H1 (cell line): ENCODE results near the gene GLP1R. TPM values are rescaled to one million over a fixed set of nuclear protein-coding genes. Genes with fewer than 3 reads are reported as not detected.

Source experiments
- CTCF ChIA-PET: fragments of 300-600 bp; sonication (Branson Sonifier 250); formaldehyde crosslinking; loops from one replicate; lab custom pipeline; 2021; ENCODE audit not compliant: partially characterized antibody; lab: Charles Lee
- POLR2A ChIA-PET: fragments of 300-600 bp; sonication (Branson Sonifier 250); formaldehyde crosslinking; loops from one replicate; lab custom pipeline; 2021; ENCODE audit warnings: inconsistent platforms; ENCODE audit not compliant: partially characterized antibody; lab: Charles Lee
- DNase-seq, 2 experiments: peaks; one replicate each; pipeline versions ENCODE4 v3.0.0 to v3.0.0-alpha.2; 2010 to 2022; ENCODE audit warnings: low spot score in 2 of 2, low read depth in 1 of 2, mixed read lengths in 1 of 2
- FAIRE-seq: peaks from 2 replicates; lab custom pipeline; 2011; peaks lifted over from hg19 to GRCh38; lab: Jason Lieb, UNC
- H2AFZ ChIP-seq: 2 replicates; pipeline ENCODE4 v1.8.1; 2012; ENCODE audit warnings: low read length, inconsistent platforms
- H2AK5ac ChIP-seq: 2 replicates; pipeline ENCODE4 v1.6.1; 2013; ENCODE audit warnings: low read depth, low read length
- H2BK120ac ChIP-seq: replicated peaks from 2 replicates; pipeline ENCODE3; 2013; ENCODE audit warnings: low read depth, low read length, inconsistent platforms
- H2BK12ac ChIP-seq: 2 replicates; pipeline ENCODE4 v1.6.1; 2013; ENCODE audit warnings: low read depth, low read length
- H2BK15ac ChIP-seq: 2 replicates; pipeline ENCODE4 v1.6.1; 2013; ENCODE audit warnings: low read length
- H2BK20ac ChIP-seq: 2 replicates; pipeline ENCODE4 v1.6.1; 2013; ENCODE audit warnings: low read length
- H2BK5ac ChIP-seq: 2 replicates; pipeline ENCODE4 v1.6.1; 2013; ENCODE audit warnings: low read depth, low read length
- H3K14ac ChIP-seq: 2 replicates; pipeline ENCODE4 v1.6.1; 2013; ENCODE audit warnings: inconsistent platforms; ENCODE audit not compliant: insufficient read length
- H3K18ac ChIP-seq: 2 replicates; pipeline ENCODE4 v1.6.1; 2013; ENCODE audit warnings: low read length; ENCODE audit errors: extremely low read depth
- H3K23ac ChIP-seq: 2 replicates; pipeline ENCODE4 v1.6.1; 2013; ENCODE audit warnings: inconsistent platforms; ENCODE audit not compliant: insufficient read length
- H3K23me2 ChIP-seq: 2 replicates; pipeline ENCODE4 v1.6.1; 2013; ENCODE audit warnings: low read depth, low read length
- H3K27ac ChIP-seq: 2 replicates; pipeline ENCODE4 v1.6.1; 2011; ENCODE audit warnings: low read depth, low read length, inconsistent platforms
- H3K27me3 ChIP-seq, 4 experiments: replicated peaks in 1 of 4; 1 replicate in 1 of 4; 2 replicates in 3 of 4; pipeline versions ENCODE4 v1.6.1 to v1.8.1; 2011 to 2013; ENCODE audit warnings: low read length in 3 of 4, mild to moderate bottlenecking in 3 of 4, inconsistent platforms in 2 of 4, mixed read lengths in 2 of 4, moderate library complexity in 1 of 4; ENCODE audit not compliant: control insufficient read depth in 3 of 4, insufficient read depth in 3 of 4; ENCODE audit errors: extremely low read depth in 1 of 4
- H3K36me3 ChIP-seq, 4 experiments: 2 replicates each; pipeline versions ENCODE4 v1.6.1 to v1.8.1; 2011 to 2013; ENCODE audit warnings: mild to moderate bottlenecking in 4 of 4, low read length in 3 of 4, moderate library complexity in 2 of 4, control low read depth in 1 of 4, inconsistent platforms in 1 of 4; ENCODE audit not compliant: insufficient read depth in 4 of 4, control insufficient read depth in 2 of 4
- H3K4ac ChIP-seq: replicated peaks from 2 replicates; pipeline ENCODE3; 2013; ENCODE audit warnings: low read length, low read depth, mixed read lengths, inconsistent platforms; ENCODE audit not compliant: insufficient read length
- H3K4me1 ChIP-seq, 4 experiments: replicated peaks in 1 of 4; 1 replicate in 1 of 4; 2 replicates in 3 of 4; pipeline versions ENCODE4 v1.6.1 to v1.8.1; 2011 to 2013; ENCODE audit warnings: low read length in 3 of 4, inconsistent platforms in 2 of 4, mixed read lengths in 1 of 4; ENCODE audit not compliant: insufficient read depth in 4 of 4, control insufficient read depth in 3 of 4
- H3K4me2 ChIP-seq, 2 experiments: 2 replicates each; pipeline versions ENCODE4 v1.6.1 to v1.8.1; 2011 to 2013; ENCODE audit warnings: low read depth in 2 of 2, low read length in 2 of 2, control low read depth in 1 of 2, inconsistent platforms in 1 of 2, mild to moderate bottlenecking in 1 of 2; ENCODE audit not compliant: insufficient read depth in 1 of 2
- H3K4me3 ChIP-seq, 4 experiments: fragments of 200-600, 300-600 bp in 1 of 4; sonication (generic), shearing (Covaris generic), sonication (Bioruptor Twin) in 1 of 4; 2 replicates each; pipeline versions ENCODE4 v1.5.1 to v1.8.1; 2011 to 2016; ENCODE audit warnings: low read length in 4 of 4, low read depth in 3 of 4, control low read depth in 2 of 4, inconsistent platforms in 2 of 4, mild to moderate bottlenecking in 2 of 4, mixed read lengths in 1 of 4, moderate library complexity in 1 of 4; ENCODE audit not compliant: insufficient read depth in 2 of 4; ENCODE audit errors: extremely low read depth in 1 of 4
- H3K56ac ChIP-seq: replicated peaks from 2 replicates; pipeline ENCODE3; 2013; ENCODE audit warnings: low read depth, mild to moderate bottlenecking, mixed read lengths, low read length, inconsistent platforms; ENCODE audit not compliant: insufficient read length
- H3K79me1 ChIP-seq: 2 replicates; pipeline ENCODE4 v1.6.1; 2013; ENCODE audit warnings: low read depth, low read length, control low read depth
- H3K79me2 ChIP-seq, 2 experiments: 2 replicates each; pipeline versions ENCODE4 v1.6.1 to v1.8.1; 2012 to 2013; ENCODE audit warnings: low read length in 2 of 2, mild to moderate bottlenecking in 2 of 2, inconsistent platforms in 1 of 2; ENCODE audit not compliant: insufficient read depth in 2 of 2, control insufficient read depth in 1 of 2
- H3K9ac ChIP-seq, 4 experiments: replicated peaks in 1 of 4; 1 replicate in 1 of 4; 2 replicates in 3 of 4; pipeline versions ENCODE4 v1.6.1 to v1.8.1; 2011 to 2013; ENCODE audit warnings: low read depth in 3 of 4, low read length in 3 of 4, control low read depth in 2 of 4, mild to moderate bottlenecking in 2 of 4, moderate library complexity in 2 of 4, inconsistent platforms in 1 of 4; ENCODE audit errors: extremely low read depth in 1 of 4
- H3K9me3 ChIP-seq, 2 experiments: 2 replicates each; pipeline versions ENCODE4 v1.6.1 to v1.8.1; 2012 to 2013; ENCODE audit warnings: mild to moderate bottlenecking in 2 of 2, moderate library complexity in 2 of 2, control low read depth in 1 of 2, inconsistent platforms in 1 of 2, low read depth in 1 of 2, low read length in 1 of 2, mixed read lengths in 1 of 2; ENCODE audit not compliant: insufficient read depth in 2 of 2
- H4K20me1 ChIP-seq, 2 experiments: replicated peaks in 1 of 2; 2 replicates each; pipeline versions ENCODE3 to v1.8.1; 2011 to 2013; ENCODE audit warnings: inconsistent platforms in 2 of 2, low read length in 2 of 2, mild to moderate bottlenecking in 1 of 2; ENCODE audit not compliant: insufficient read depth in 2 of 2, control insufficient read depth in 1 of 2
- H4K5ac ChIP-seq: 2 replicates; pipeline ENCODE4 v1.6.1; 2013; ENCODE audit warnings: low read length, low read depth, mixed read lengths, inconsistent platforms; ENCODE audit not compliant: insufficient read length
- H4K8ac ChIP-seq: 2 replicates; pipeline ENCODE4 v1.8.0; 2013; ENCODE audit warnings: mild to moderate bottlenecking, moderate library complexity, low read length, inconsistent platforms; ENCODE audit not compliant: insufficient read depth; ENCODE audit errors: extremely low read depth
- H4K91ac ChIP-seq: replicated peaks from 2 replicates; pipeline ENCODE3; 2013; ENCODE audit warnings: low read length, mixed read lengths, inconsistent platforms; ENCODE audit not compliant: insufficient read length
- CEBPB ChIP-seq: IDR thresholded peaks from 2 replicates; pipeline ENCODE4 v1.6.1; 2012; ENCODE audit warnings: low read depth, low read length
- CHD1 ChIP-seq: IDR thresholded peaks from 2 replicates; pipeline ENCODE4 v1.6.1; 2012; ENCODE audit warnings: low read depth, low read length, improper control_type of control experiment
- GTF2F1 ChIP-seq: IDR thresholded peaks from 2 replicates; pipeline ENCODE4 v1.6.1; 2012; ENCODE audit warnings: low read depth, low read length, improper control_type of control experiment, borderline replicate concordance
- SP4 ChIP-seq: IDR thresholded peaks from 2 replicates; pipeline ENCODE4 v1.6.1; 2012; ENCODE audit warnings: low read length, inconsistent platforms
- WGBS, 2 experiments: shearing (Covaris generic) in 1 of 2; methylation state at CpG; one replicate each; pipeline versions ENCODE4 v1.1.6 to v1.1.7; 2013 to 2015; ENCODE audit warnings: low lambda C conversion rate in 2 of 2, mixed read lengths in 2 of 2, inconsistent platforms in 1 of 2, low coverage in 1 of 2, missing lambda C conversion rate in 1 of 2; ENCODE audit not compliant: insufficient replicate concordance in 2 of 2, insufficient coverage in 1 of 2, insufficient read length in 1 of 2; ENCODE audit errors: extremely low coverage in 1 of 2, missing lambda C conversion rate in 1 of 2; 5-methylcytosine and 5-hydroxymethylcytosine counted together
- polyA plus RNA-seq, 7 experiments: library from polyadenylated mRNA; depleted of rRNA in 3 of 7; stranded (reverse) in 5 of 7; unstranded in 2 of 7; fragments of >200 nt in 5 of 7; fragments of 200-250 nt in 2 of 7; gene quantifications; 1 replicate in 5 of 7; 2 replicates in 1 of 7; 4 replicates in 1 of 7; pipeline versions ENCODE4 v1.2.1 to v1.2.3, GENCODE V29; 2011 to 2013; ENCODE audit warnings: missing spikeins in 2 of 7, mixed read lengths in 2 of 7
- total RNA-seq: library from RNA; stranded (reverse); fragmentation: NEBNext Ultra II Directional; extraction: Animal tissue kit (Norgen Biotek cat#: 25700); gene quantifications from 2 replicates; pipeline ENCODE4 v1.2.1, GENCODE V29; 2021
- TF ChIP-seq, protein P1 (sequence below): IDR thresholded peaks from 2 replicates; pipeline ENCODE4 v1.6.1; 2012; ENCODE audit warnings: inconsistent platforms

Gene GLP1R
- total and polyA plus RNA-seq, 2 of the 8 experiments (the other 6 are each of a cell fraction or from before 2014, with no cell fraction given), result 2.6 to 2.7 TPM

- Histone ChIP-seq H2BK20ac (no peak overlapping the region), H4K8ac (no peak overlapping the region), H3K79me2 (no peaks in the 10 kb centered on the region), H3K79me1 (no peaks in the 10 kb centered on the region), H3K4me2 (no peak overlapping the region), H3K9ac (no peak overlapping the region), H3K27ac (no peak overlapping the region), H2AK5ac (no peak overlapping the region), H3K9me3 (no peaks in the 10 kb centered on the region; a peak in 1 of 4 replicates), H2AFZ (no peak overlapping the region), H4K5ac (no peak overlapping the region), H4K20me1 (no peaks in the 10 kb centered on the region), H3K56ac (no peak overlapping the region), H2BK12ac (no peak overlapping the region), H3K36me3 (no peaks in the 10 kb centered on the region; a peak in 1 of 8 replicates), H2BK15ac (no peak overlapping the region), H3K27me3 (peaks cover 0 to 1% (median 0%) of the 10 kb centered on the region in 4 experiments; a peak in 2 of 7 replicates), H3K4me1 (peaks cover 0 to 5% (median 0%) of the 10 kb centered on the region in 4 experiments; a peak in 1 of 7 replicates), H3K23ac (no peak overlapping the region), H4K91ac (no peak overlapping the region), H2BK120ac (no peak overlapping the region), H3K18ac (no peak overlapping the region), H3K4ac (no peak overlapping the region), H3K14ac (no peak overlapping the region), H3K23me2 (no peaks in the 10 kb centered on the region), H3K4me3 (no peak overlapping the region), H2BK5ac (no peak overlapping the region)
- FAIRE-seq (peak; percentile 7), DNase-seq (no peak)
- POLR2A ChIA-PET, result no interaction called here
- CTCF ChIA-PET, result interaction anchor here (1.1 to 3.0 kb wide), 4 partner anchors 10 to 179 kb away, joined by 4 to 14 read pairs (median 4); partner anchors contain the start of gene SAYSD1
- TF ChIP-seq, protein P1, sequence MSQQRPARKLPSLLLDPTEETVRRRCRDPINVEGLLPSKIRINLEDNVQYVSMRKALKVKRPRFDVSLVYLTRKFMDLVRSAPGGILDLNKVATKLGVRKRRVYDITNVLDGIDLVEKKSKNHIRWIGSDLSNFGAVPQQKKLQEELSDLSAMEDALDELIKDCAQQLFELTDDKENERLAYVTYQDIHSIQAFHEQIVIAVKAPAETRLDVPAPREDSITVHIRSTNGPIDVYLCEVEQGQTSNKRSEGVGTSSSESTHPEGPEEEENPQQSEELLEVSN, result no peak
- TF ChIP-seq GTF2F1 (no peak), CHD1 (no peak), CEBPB (no peak), SP4 (no peak)
- 88% methylated on average over 1 of the region's 1 CpG; no CpG with 5 or more reads in 1 of the 2 experiments for WGBS, 2 experiments
Measured at GRCh38 chr6:39130691-39131090, 82.1 kb downstream of the GLP1R start.
